HCT116 (cell line): ENCODE data around the gene SLC4A11. TPM values are rescaled to one million over a fixed set of nuclear protein-coding genes. Genes with fewer than 3 reads are reported as not detected.

ENCODE experiments used
- ATAC-seq: fragments of 200-7000 bp; cut with Tn5 transposase; 2 replicates; pipeline ENCODE4 v1.9.1; 2020; ENCODE audit warnings: mild to moderate bottlenecking, moderate library complexity
- BruUV-seq: library from RNA; stranded (reverse); fragments of 400-500 nt; replicated peaks from 2 replicates; lab custom pipeline; 2021; lab: Mats Ljungman, UMichigan
- CTCF ChIA-PET: fragments of 300-600 bp; sonication (Branson Sonifier 250); formaldehyde crosslinking; loops from one replicate; lab custom pipeline; 2021; ENCODE audit warnings: antibody characterized with exemption; lab: Charles Lee
- POLR2A ChIA-PET: fragments of 300-600, 350-600 bp; sonication (Branson Sonifier 250); formaldehyde crosslinking; loops from one replicate; lab custom pipeline; 2021; ENCODE audit warnings: antibody characterized with exemption; lab: Charles Lee
- RAD21 ChIA-PET, 2 experiments: fragments of 300-600 bp; sonication (Branson Sonifier 250); formaldehyde crosslinking; loops; one replicate each; lab custom pipeline; 2023; ENCODE audit warnings: low total read pairs in 2 of 2; ENCODE audit not compliant: uncharacterized antibody in 2 of 2, unreplicated experiment in 2 of 2, low non-redundant PET in 1 of 2; lab: Charles Lee
- DNase-seq: peaks from one replicate; pipeline ENCODE4 v3.0.0-alpha.2; 2010; ENCODE audit warnings: low read depth, low spot score
- H2AFZ ChIP-seq: fragments of 200-600 bp; shearing (Covaris generic), sonication (generic); 2 replicates; pipeline ENCODE4 v1.6.1; 2017; ENCODE audit warnings: low read depth, mixed run types, mixed read lengths, antibody characterized with exemption, low read length; ENCODE audit not compliant: poor library complexity, severe bottlenecking
- H3K27ac ChIP-seq: 2 replicates; pipeline ENCODE4 v1.5.1; 2012; ENCODE audit warnings: low read depth, low read length
- H3K27me3 ChIP-seq: fragments of 200-600 bp; sonication (generic); 2 replicates; pipeline ENCODE4 v1.6.1; 2016; ENCODE audit warnings: mixed run types, low read length, mixed read lengths; ENCODE audit not compliant: insufficient read depth
- H3K36me3 ChIP-seq, 2 experiments: fragments of 200-500 bp in 1 of 2; fragments of 200-600 bp in 1 of 2; sonication (Bioruptor generic) in 1 of 2; sonication (generic) in 1 of 2; 2 replicates each; pipeline versions ENCODE4 v1.5.1 to v1.6.1; 2014 to 2016; ENCODE audit warnings: low read length in 2 of 2, inconsistent platforms in 1 of 2, mixed read lengths in 1 of 2, mixed run types in 1 of 2; ENCODE audit not compliant: insufficient read depth in 2 of 2, control insufficient read depth in 1 of 2
- H3K4me1 ChIP-seq, 2 experiments: fragments of 200-600 bp in 1 of 2; sonication (generic) in 1 of 2; 2 replicates each; pipeline versions ENCODE4 v1.5.1 to v1.6.1; 2012 to 2017; ENCODE audit warnings: low read length in 2 of 2, inconsistent platforms in 1 of 2, mild to moderate bottlenecking in 1 of 2, mixed read lengths in 1 of 2, mixed run types in 1 of 2, moderate library complexity in 1 of 2; ENCODE audit not compliant: insufficient read depth in 2 of 2, control insufficient read depth in 1 of 2
- H3K4me2 ChIP-seq: fragments of 200-600 bp; sonication (generic); 2 replicates; pipeline ENCODE4 v1.6.1; 2017; ENCODE audit warnings: mixed run types, low read length, mixed read lengths
- H3K4me3 ChIP-seq, 2 experiments: fragments of 200-600 bp in 1 of 2; sonication (generic) in 1 of 2; replicated peaks in 1 of 2; 2 replicates each; pipeline ENCODE4 v1.5.1; 2011 to 2016; ENCODE audit warnings: low read length in 2 of 2, control low read depth in 1 of 2, low read depth in 1 of 2, mild to moderate bottlenecking in 1 of 2, mixed read lengths in 1 of 2, mixed run types in 1 of 2
- H3K79me2 ChIP-seq: fragments of 200-600 bp; sonication (generic); 2 replicates; pipeline ENCODE4 v1.6.1; 2017; ENCODE audit warnings: mild to moderate bottlenecking, mixed run types, low read length, moderate library complexity, mixed read lengths; ENCODE audit not compliant: insufficient read depth
- H3K9ac ChIP-seq: fragments of 200-600 bp; sonication (generic); 2 replicates; pipeline ENCODE4 v1.6.1; 2016; ENCODE audit warnings: low read length, mixed read lengths
- H3K9me2 ChIP-seq: fragments of 200-600 bp; sonication (generic), shearing (Covaris generic); 2 replicates; pipeline ENCODE4 v1.6.1; 2017; ENCODE audit warnings: mixed run types, mild to moderate bottlenecking, moderate library complexity; ENCODE audit not compliant: insufficient read depth
- H3K9me3 ChIP-seq, 2 experiments: fragments of 200-500 bp in 1 of 2; fragments of 200-600 bp in 1 of 2; sonication (Bioruptor generic) in 1 of 2; sonication (generic) in 1 of 2; 2 replicates each; pipeline ENCODE4 v1.6.1; 2014 to 2017; ENCODE audit warnings: low read length in 2 of 2, mixed read lengths in 2 of 2, inconsistent platforms in 1 of 2, low read depth in 1 of 2, mild to moderate bottlenecking in 1 of 2, mixed run types in 1 of 2, moderate library complexity in 1 of 2; ENCODE audit not compliant: control insufficient read depth in 1 of 2, insufficient read depth in 1 of 2
- H4K20me1 ChIP-seq: fragments of 200-600 bp; sonication (generic), shearing (Covaris generic); 2 replicates; pipeline ENCODE4 v1.6.1; 2017; ENCODE audit warnings: mixed run types, mild to moderate bottlenecking, moderate library complexity; ENCODE audit not compliant: insufficient read depth
- CEBPB ChIP-seq: IDR thresholded peaks from 2 replicates; pipeline ENCODE4 v1.6.1; 2012; ENCODE audit warnings: low read depth
- ELF1 ChIP-seq: IDR thresholded peaks from 2 replicates; pipeline ENCODE4 v1.6.1; 2012; ENCODE audit warnings: low read depth, borderline replicate concordance
- EZH2phosphoT487 ChIP-seq: fragments of 200-600 bp; IDR thresholded peaks from 2 replicates; pipeline ENCODE4 v1.6.1; 2018; ENCODE audit warnings: antibody characterized with exemption, borderline replicate concordance
- JUND ChIP-seq: IDR thresholded peaks from 2 replicates; pipeline ENCODE4 v1.6.1; 2012
- REST ChIP-seq: IDR thresholded peaks from 2 replicates; pipeline ENCODE4 v1.6.1; 2012; ENCODE audit warnings: low read depth
- SP1 ChIP-seq: IDR thresholded peaks from 2 replicates; pipeline ENCODE4 v1.6.1; 2012; ENCODE audit warnings: low read depth
- SRF ChIP-seq: IDR thresholded peaks from 2 replicates; pipeline ENCODE4 v1.6.1; 2012; ENCODE audit warnings: low read depth
- TCF7L2 ChIP-seq: IDR thresholded peaks from 2 replicates; pipeline ENCODE4 v1.7.0; 2011; ENCODE audit warnings: borderline replicate concordance, inconsistent platforms; ENCODE audit not compliant: insufficient read depth, insufficient read length; ENCODE audit errors: extremely low read depth
- ZNF274 ChIP-seq: fragments of 200-500 bp; sonication (Bioruptor generic); IDR thresholded peaks from 2 replicates; pipeline ENCODE4 v1.6.1; 2014; ENCODE audit warnings: mild to moderate bottlenecking, low read depth, low read length, inconsistent platforms
- intact Hi-C: fragments of 100-400 bp; cut with micrococcal nuclease; formaldehyde crosslinking; loops from 2 replicates; pipeline ENCODE4 v1.10.0; 2022
- total RNA-seq: library from RNA; stranded (reverse); gene quantifications from one replicate; pipeline ENCODE4 v1.2.1, GENCODE V29; 2021; ENCODE audit not compliant: unreplicated experiment

Gene SLC4A11
- total RNA-seq, 1 experiment from 2014 or later = 22.7 TPM

DNA sequence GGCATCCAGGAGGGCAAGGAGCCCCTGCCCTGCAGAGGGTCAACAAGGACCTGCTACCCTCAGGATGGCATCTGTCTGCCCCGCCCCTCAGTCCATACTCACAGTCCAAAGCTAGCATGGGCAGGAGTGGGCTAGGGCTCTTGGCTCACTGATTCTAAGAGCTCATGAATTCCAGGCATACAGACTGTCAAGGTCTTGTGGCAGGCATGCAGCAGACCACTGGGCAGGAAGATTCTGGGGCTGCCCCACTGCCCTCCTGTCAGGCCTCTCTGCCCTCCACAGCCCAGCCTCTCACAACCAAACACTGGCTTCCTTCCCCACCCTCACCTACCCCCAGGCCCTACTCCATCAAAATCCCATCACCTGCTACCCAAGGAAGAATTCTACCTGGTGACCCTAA is 5.6 kb upstream of the SLC4A11 start:
- ATAC-seq (no peak), DNase-seq (no peak)
- Histone ChIP-seq H4K20me1 (no peaks in the 10 kb centered on the region), H3K9me2 (no peaks in the 10 kb centered on the region), H3K27me3 (no peaks in the 10 kb centered on the region), H3K4me3 (no peak overlapping the region), H2AFZ (no peak overlapping the region), H3K79me2 (no peaks in the 10 kb centered on the region), H3K27ac (no peak overlapping the region), H3K4me2 (no peak overlapping the region), H3K4me1 (peaks cover 2 to 12% of the 10 kb centered on the region in 2 experiments; a peak in 3 of 4 replicates)
- no TSS peak for BruUV-seq
- ChIA-PET POLR2A (interaction anchor here (1.7 kb wide), 1 partner anchor 8 kb away, joined by 3 read pairs; no protein-coding TSS in a partner anchor), RAD21 (no interaction called here), CTCF (interaction anchor here (0.6 kb wide), 1 partner anchor 75 kb away, joined by 3 read pairs; no protein-coding TSS in a partner anchor)
- intact Hi-C loops = no loop called here
- no peak for TF ChIP-seq CEBPB
- TF ChIP-seq JUND = no peak
- no peak for TF ChIP-seq SP1
- TF ChIP-seq EZH2phosphoT487 = no peak
- TF ChIP-seq SRF = no peak
- TF ChIP-seq REST = no peak
- no peak for TF ChIP-seq ELF1
- no peak for TF ChIP-seq ZNF274
- no peak for TF ChIP-seq TCF7L2
- TF ChIP-seq, all 23 proteins: peak for 0
- Histone ChIP-seq H3K9ac (no peak overlapping the region), H3K36me3 (no peaks in the 10 kb centered on the region), H3K9me3 (no peaks in the 10 kb centered on the region)
